T-helper 17 cell (primary cell): ENCODE measurements around the gene CCNI2. TPM values are rescaled to one million over a fixed set of nuclear protein-coding genes. Genes with fewer than 3 reads are reported as not detected.

Source experiments
- ATAC-seq: fragments of 150-1000 bp; cut with Tn5 transposase; 2 replicates; pipeline ENCODE4 v1.10.0; 2021; ENCODE audit warnings: mild to moderate bottlenecking, moderate library complexity
- DNase-seq, 3 donors: peaks; one replicate each; pipeline versions ENCODE4 v3.0.0 to v3.0.0-alpha.2; 2020 to 2021
- H3K9me3 ChIP-seq: one replicate; pipeline ENCODE4 v1.7.0; 2013; ENCODE audit warnings: low read length, mild to moderate bottlenecking; ENCODE audit not compliant: control insufficient read depth, poor library complexity, severe bottlenecking
- H3K27ac Mint-ChIP-seq: one replicate; pipeline ENCODE4 v1.8.0; 2022; ENCODE audit warnings: mild to moderate bottlenecking, moderate library complexity, mixed read lengths
- H3K27me3 Mint-ChIP-seq: one replicate; pipeline ENCODE4 v1.8.0; 2022; ENCODE audit warnings: mixed read lengths
- H3K36me3 Mint-ChIP-seq: one replicate; pipeline ENCODE4 v1.8.0; 2022; ENCODE audit warnings: low read depth, mixed read lengths
- H3K4me1 Mint-ChIP-seq: one replicate; pipeline ENCODE4 v1.8.0; 2022; ENCODE audit warnings: mild to moderate bottlenecking, mixed read lengths
- H3K4me3 Mint-ChIP-seq: one replicate; pipeline ENCODE4 v1.8.0; 2022; ENCODE audit warnings: mild to moderate bottlenecking, moderate library complexity, mixed read lengths
- total RNA-seq, 4 donors: library from RNA in 2 of 4; stranded (reverse) in 2 of 4; gene quantifications; one replicate each; pipeline ENCODE4 v1.2.3 and lab custom pipeline; 2022 to 2026

The CCNI2 gene
- total RNA-seq, 2 donors from 2014 or later = 8.7 to 13.7 TPM

GRCh38 chr5:132739232-132739631 lies 8.0 kb upstream of the CCNI2 start:
- Mint-ChIP-seq H3K27me3 (no peaks in the 10 kb centered on the region), H3K36me3 (peaks cover 4% of the 10 kb centered on the region), H3K4me3 (no peak overlapping the region), H3K27ac (no peak overlapping the region), H3K4me1 (peaks cover 30% of the 10 kb centered on the region)
- H3K9me3 ChIP-seq = no peaks in the 10 kb centered on the region
- DNase-seq (no peak), ATAC-seq (no peak)

GRCh38 chr5:132742158-132742557 lies 5.1 kb upstream of the CCNI2 start:
- ATAC-seq = no peak
- Mint-ChIP-seq H3K27ac (no peak overlapping the region), H3K4me1 (peaks cover 15% of the 10 kb centered on the region), H3K36me3 (peaks cover 2% of the 10 kb centered on the region), H3K27me3 (no peaks in the 10 kb centered on the region), H3K4me3 (no peak overlapping the region)
- DNase-seq = no peak
- H3K9me3 ChIP-seq = no peaks in the 10 kb centered on the region

GRCh38 chr5:132742626-132743025 lies 4.6 kb upstream of the CCNI2 start:
- no peaks in the 10 kb centered on the region for H3K9me3 ChIP-seq
- Mint-ChIP-seq H3K36me3 (peaks cover 2% of the 10 kb centered on the region), H3K4me3 (no peak overlapping the region), H3K27me3 (no peaks in the 10 kb centered on the region), H3K27ac (no peak overlapping the region), H3K4me1 (peaks cover 12% of the 10 kb centered on the region)
- DNase-seq = no peak
- no peak for ATAC-seq

- Mint-ChIP-seq H3K27ac (no peak overlapping the region), H3K4me1 (peaks cover 3% of the 10 kb centered on the region), H3K27me3 (no peaks in the 10 kb centered on the region), H3K36me3 (peaks cover 2% of the 10 kb centered on the region), H3K4me3 (no peak overlapping the region)
- DNase-seq = no peak
- no peak for ATAC-seq
- H3K9me3 ChIP-seq = no peaks in the 10 kb centered on the region
Measured at GRCh38 chr5:132744659-132745058, 2.6 kb upstream of the CCNI2 start.

GRCh38 chr5:132746592-132746953 lies 653 bp upstream of the CCNI2 start:
- ATAC-seq (no peak), DNase-seq (no peak)
- Mint-ChIP-seq H3K4me3 (peak overlapping the region; percentile 86), H3K27ac (no peak overlapping the region), H3K27me3 (no peaks in the 10 kb centered on the region), H3K36me3 (peaks cover 2% of the 10 kb centered on the region), H3K4me1 (peaks cover 11% of the 10 kb centered on the region)
- H3K9me3 ChIP-seq = no peaks in the 10 kb centered on the region

GRCh38 chr5:132747616-132748440 lies 602 bp downstream of the CCNI2 start:
- H3K36me3 Mint-ChIP-seq = peaks cover 2% of the 10 kb centered on the region
- peak; percentile 64 for ATAC-seq
- peaks cover 11% of the 10 kb centered on the region for H3K4me1 Mint-ChIP-seq
- DNase-seq = peak; percentile 34 to 45 (median 40)
- peak overlapping the region; percentile 62 for H3K4me3 Mint-ChIP-seq
- no peaks in the 10 kb centered on the region for H3K9me3 ChIP-seq
- peak overlapping the region; percentile 47 for H3K27ac Mint-ChIP-seq
- no peaks in the 10 kb centered on the region for H3K27me3 Mint-ChIP-seq

- no peak for DNase-seq
- H3K4me1 Mint-ChIP-seq = peaks cover 14% of the 10 kb centered on the region
Measured at GRCh38 chr5:132748522-132749000, 1.3 kb downstream of the CCNI2 start.

GRCh38 chr5:132749506-132749905 lies 2.3 kb downstream of the CCNI2 start:
- no peak for DNase-seq
- peak overlapping the region; percentile 89 for H3K27ac Mint-ChIP-seq
- H3K36me3 Mint-ChIP-seq = peaks cover 2% of the 10 kb centered on the region
- H3K4me1 Mint-ChIP-seq = peaks cover 17% of the 10 kb centered on the region
- H3K27me3 Mint-ChIP-seq = no peaks in the 10 kb centered on the region
- no peak overlapping the region for H3K4me3 Mint-ChIP-seq
- no peaks in the 10 kb centered on the region for H3K9me3 ChIP-seq
- no peak for ATAC-seq

More at GRCh38 chr5:132748522-132749000, 1.3 kb downstream of the CCNI2 start:
- H3K27me3 Mint-ChIP-seq = no peaks in the 10 kb centered on the region
- peaks cover 2% of the 10 kb centered on the region for H3K36me3 Mint-ChIP-seq
- H3K27ac Mint-ChIP-seq = peak overlapping the region; percentile 47
- H3K4me3 Mint-ChIP-seq = peak overlapping the region; percentile 62
- H3K9me3 ChIP-seq = no peaks in the 10 kb centered on the region
- ATAC-seq = no peak

- Mint-ChIP-seq H3K4me3 (peak overlapping the region; percentile 31), H3K27me3 (no peaks in the 10 kb centered on the region), H3K27ac (peak overlapping the region; percentile 89), H3K4me1 (peaks cover 19% of the 10 kb centered on the region), H3K36me3 (peaks cover 2% of the 10 kb centered on the region)
- ATAC-seq (no peak), DNase-seq (no peak)
- no peaks in the 10 kb centered on the region for H3K9me3 ChIP-seq
Measured at GRCh38 chr5:132750471-132751230, 3.4 kb downstream of the CCNI2 start.

GRCh38 chr5:132751444-132751843 lies 4.2 kb downstream of the CCNI2 start:
- Mint-ChIP-seq H3K4me1 (peaks cover 19% of the 10 kb centered on the region), H3K27me3 (no peaks in the 10 kb centered on the region), H3K36me3 (peaks cover 2% of the 10 kb centered on the region), H3K4me3 (no peak overlapping the region), H3K27ac (peak overlapping the region; percentile 89)
- DNase-seq (no peak), ATAC-seq (peak; percentile 12)
- H3K9me3 ChIP-seq = no peaks in the 10 kb centered on the region

GRCh38 chr5:132751971-132752580 lies 4.8 kb downstream of the CCNI2 start:
- ATAC-seq = no peak
- H3K36me3 Mint-ChIP-seq = peaks cover 2% of the 10 kb centered on the region
- DNase-seq = no peak
- H3K4me1 Mint-ChIP-seq = peaks cover 19% of the 10 kb centered on the region
- no peaks in the 10 kb centered on the region for H3K9me3 ChIP-seq
- peak overlapping the region; percentile 89 for H3K27ac Mint-ChIP-seq
- H3K4me3 Mint-ChIP-seq = no peak overlapping the region
- H3K27me3 Mint-ChIP-seq = no peaks in the 10 kb centered on the region

- H3K27ac Mint-ChIP-seq = peak overlapping the region; percentile 89
- ATAC-seq = no peak
- no peaks in the 10 kb centered on the region for H3K9me3 ChIP-seq
Measured at GRCh38 chr5:132752581-132753125, 5.4 kb downstream of the CCNI2 start.

More at GRCh38 chr5:132752581-132753125, 5.4 kb downstream of the CCNI2 start:
- H3K36me3 Mint-ChIP-seq = peaks cover 2% of the 10 kb centered on the region
- DNase-seq = no peak
- H3K4me1 Mint-ChIP-seq = peaks cover 19% of the 10 kb centered on the region
- no peaks in the 10 kb centered on the region for H3K27me3 Mint-ChIP-seq
- no peak overlapping the region for H3K4me3 Mint-ChIP-seq
